Measurements from ENCODE around the gene RUNX2. TPM values are rescaled to one million over a fixed set of nuclear protein-coding genes. Genes with fewer than 3 reads are reported as not detected.

RUNX2 gene
- total RNA-seq, 3 donors from 2014 or later: 2.0 to 4.4 (median 3.4) TPM

DNA sequence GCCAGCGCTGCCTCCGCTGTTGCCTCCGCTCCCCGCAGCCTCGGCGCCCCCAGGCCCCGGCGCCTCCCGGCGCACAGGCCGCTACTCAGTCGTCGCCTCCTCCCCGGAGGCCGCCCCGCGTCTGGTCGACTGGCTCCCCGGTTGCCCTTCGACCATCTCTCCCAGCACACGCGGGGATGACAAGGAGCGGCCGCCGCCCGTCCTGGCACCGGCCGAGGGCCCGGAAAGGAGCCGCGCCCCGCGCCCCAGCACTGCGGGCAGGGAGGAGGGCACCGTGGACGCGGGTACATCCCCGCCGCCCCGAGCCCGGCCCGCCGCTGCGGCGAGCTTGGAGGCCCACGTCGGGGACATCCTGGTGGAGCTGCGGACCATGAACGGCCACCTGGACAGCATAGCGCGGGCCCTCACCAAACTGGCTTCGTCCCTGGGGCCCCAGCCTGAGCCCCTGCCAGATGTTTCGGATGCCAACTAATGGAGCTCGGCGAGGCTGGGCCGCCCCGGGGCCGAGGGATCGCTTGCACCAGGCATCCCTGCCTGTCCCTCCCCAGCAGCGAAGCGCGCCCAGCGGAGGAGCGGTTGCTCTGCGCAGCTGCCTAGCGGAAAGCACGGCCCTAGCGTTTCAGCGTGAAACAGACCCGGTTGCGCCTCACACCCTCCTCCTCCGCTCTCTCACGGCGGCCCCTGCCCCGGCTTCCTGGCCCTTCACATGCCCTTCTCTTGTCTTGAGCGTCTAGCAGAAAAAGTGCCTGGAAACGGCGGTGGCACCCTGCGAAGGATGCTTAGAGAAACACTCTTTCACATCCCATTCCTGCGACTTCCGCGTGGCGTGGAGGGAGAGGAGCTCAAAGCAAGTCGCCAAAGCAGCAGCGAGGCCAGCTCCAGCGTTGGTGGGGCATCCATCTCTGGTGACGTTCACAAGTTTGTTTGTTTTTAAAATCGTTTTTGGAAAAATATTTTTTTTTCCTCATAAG, 335.4 kb downstream of the RUNX2 start:
- Histone ChIP-seq H3K36me3 (ENCODE audit: low read depth) (no peaks in the 10 kb centered on the region), H3K9me3 (no peaks in the 10 kb centered on the region), H3K4me3 (no peak overlapping the region), H3K4me1 (ENCODE audit: low read depth) (peaks cover 3% of the 10 kb centered on the region)
- ATAC-seq (peak; percentile 60), DNase-seq (peak in 2 of 3 donors; percentile 17 to 45)
- intact Hi-C loops (cut with DNase I, micrococcal nuclease): no loop called here
- TF ChIP-seq, protein P1, sequence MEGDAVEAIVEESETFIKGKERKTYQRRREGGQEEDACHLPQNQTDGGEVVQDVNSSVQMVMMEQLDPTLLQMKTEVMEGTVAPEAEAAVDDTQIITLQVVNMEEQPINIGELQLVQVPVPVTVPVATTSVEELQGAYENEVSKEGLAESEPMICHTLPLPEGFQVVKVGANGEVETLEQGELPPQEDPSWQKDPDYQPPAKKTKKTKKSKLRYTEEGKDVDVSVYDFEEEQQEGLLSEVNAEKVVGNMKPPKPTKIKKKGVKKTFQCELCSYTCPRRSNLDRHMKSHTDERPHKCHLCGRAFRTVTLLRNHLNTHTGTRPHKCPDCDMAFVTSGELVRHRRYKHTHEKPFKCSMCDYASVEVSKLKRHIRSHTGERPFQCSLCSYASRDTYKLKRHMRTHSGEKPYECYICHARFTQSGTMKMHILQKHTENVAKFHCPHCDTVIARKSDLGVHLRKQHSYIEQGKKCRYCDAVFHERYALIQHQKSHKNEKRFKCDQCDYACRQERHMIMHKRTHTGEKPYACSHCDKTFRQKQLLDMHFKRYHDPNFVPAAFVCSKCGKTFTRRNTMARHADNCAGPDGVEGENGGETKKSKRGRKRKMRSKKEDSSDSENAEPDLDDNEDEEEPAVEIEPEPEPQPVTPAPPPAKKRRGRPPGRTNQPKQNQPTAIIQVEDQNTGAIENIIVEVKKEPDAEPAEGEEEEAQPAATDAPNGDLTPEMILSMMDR (IDR thresholded peaks at IDR 0.05): no peak

DNA sequence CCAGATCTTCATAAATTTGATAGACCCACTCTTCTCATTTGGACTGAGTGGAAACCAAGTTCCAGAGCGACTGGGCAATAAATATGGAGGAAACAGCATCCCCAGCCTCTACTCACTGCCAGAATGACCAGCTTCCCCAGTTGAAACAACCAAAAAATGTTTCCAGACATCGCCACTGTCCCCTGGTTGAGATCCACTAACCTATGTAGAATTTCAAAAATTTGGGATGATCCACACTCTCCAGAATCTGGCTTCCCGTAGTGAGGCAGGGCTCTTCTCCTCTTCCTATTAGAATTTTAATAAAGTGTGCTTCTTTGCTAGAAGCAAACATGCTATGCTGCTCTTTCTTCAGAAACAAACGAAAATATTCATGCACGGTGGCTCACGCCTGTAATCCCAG, 336.6 kb downstream of the RUNX2 start:
- Histone ChIP-seq H3K9me3 (no peaks in the 10 kb centered on the region), H3K4me3 (no peak overlapping the region), H3K4me1 (ENCODE audit: low read depth) (peaks cover 3% of the 10 kb centered on the region), H3K36me3 (ENCODE audit: low read depth) (no peaks in the 10 kb centered on the region)
- ATAC-seq (no peak), DNase-seq (no peak)
- intact Hi-C loops (cut with DNase I, micrococcal nuclease): no loop called here
- TF ChIP-seq, protein P1 (IDR thresholded peaks at IDR 0.05): no peak

DNA sequence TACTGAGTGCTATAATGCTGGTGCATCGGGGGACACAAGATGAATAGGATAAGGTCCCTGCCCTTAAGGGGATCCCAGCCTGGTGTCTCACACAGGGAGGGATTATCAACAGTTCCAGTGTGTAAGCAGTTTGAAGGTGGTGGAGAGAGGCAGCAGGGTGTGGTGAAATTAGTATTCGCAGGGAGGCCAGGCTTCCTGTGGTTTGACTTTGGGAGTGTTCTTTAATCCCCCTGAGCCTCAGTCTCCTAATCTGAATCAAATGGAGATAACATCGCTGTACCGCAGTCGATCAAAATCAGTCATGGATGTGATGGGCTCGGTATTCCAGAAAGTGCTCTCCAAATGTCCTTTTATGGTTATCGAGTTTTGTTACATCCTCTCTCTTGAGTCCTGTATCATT, 337.7 kb downstream of the RUNX2 start:
- TF ChIP-seq, protein P1 (IDR thresholded peaks at IDR 0.05): no peak
- ATAC-seq (no peak), DNase-seq (no peak)
- Histone ChIP-seq H3K36me3 (ENCODE audit: low read depth) (no peaks in the 10 kb centered on the region), H3K4me1 (ENCODE audit: low read depth) (peaks cover 3% of the 10 kb centered on the region), H3K9me3 (no peaks in the 10 kb centered on the region), H3K4me3 (no peak overlapping the region)
- intact Hi-C loops (cut with DNase I, micrococcal nuclease): no loop called here

DNA sequence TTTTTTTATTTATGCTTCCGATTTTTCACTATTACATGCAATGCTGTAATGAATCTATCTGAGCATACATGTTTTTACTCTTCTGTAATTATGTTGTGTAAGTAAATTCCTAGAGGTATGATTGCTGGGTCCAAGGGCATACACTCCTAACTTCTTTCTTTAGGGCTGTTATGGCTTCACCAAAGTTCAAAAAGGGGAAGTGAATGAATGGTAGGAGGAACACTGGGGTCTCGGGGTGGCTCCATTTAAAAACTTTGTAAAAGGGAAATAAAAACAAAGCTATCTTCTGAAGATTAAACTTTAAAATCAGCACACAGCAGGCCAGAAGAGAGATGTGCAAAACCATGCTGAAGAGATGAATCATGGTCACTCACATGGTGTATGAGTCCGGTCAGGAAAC, 338.7 kb downstream of the RUNX2 start:
- no peaks in the 10 kb centered on the region for H3K36me3 ChIP-seq (ENCODE audit: low read depth)
- H3K4me3 ChIP-seq: no peak overlapping the region

DNA sequence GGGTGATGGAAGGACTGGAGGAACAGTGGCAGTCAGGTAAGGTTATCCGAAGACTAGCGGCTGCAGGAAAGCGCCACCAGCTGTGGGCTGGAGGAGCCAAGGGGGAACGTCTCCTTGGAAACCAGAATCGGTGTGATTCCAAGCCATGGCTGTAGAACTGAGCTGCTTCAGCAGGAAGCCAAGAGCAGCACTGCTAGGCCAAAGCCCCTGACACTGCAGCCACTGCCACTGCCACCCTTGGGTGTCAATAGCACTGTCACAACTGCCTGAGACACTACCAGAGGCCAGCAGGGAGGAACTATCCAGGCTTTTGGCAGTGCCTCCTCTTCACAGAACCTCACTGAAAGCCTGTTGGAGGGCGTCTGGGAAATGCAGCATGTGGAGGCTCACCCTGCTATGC, 339.2 kb downstream of the RUNX2 start:
- TF ChIP-seq, protein P1 (IDR thresholded peaks at IDR 0.05): no peak
- no peaks in the 10 kb centered on the region for H3K9me3 ChIP-seq
- no peaks in the 10 kb centered on the region for H3K36me3 ChIP-seq (ENCODE audit: low read depth)
- peaks cover 3% of the 10 kb centered on the region for H3K4me1 ChIP-seq (ENCODE audit: low read depth)
- no peak for DNase-seq
- H3K4me3 ChIP-seq: no peak overlapping the region
- no peak for ATAC-seq
- intact Hi-C loops (cut with DNase I, micrococcal nuclease): no loop called here

More for the DNA sequence above, 338.7 kb downstream of the RUNX2 start:
- DNase-seq (no peak), ATAC-seq (no peak)
- intact Hi-C loops (cut with DNase I, micrococcal nuclease): no loop called here
- peaks cover 3% of the 10 kb centered on the region for H3K4me1 ChIP-seq (ENCODE audit: low read depth)
- no peaks in the 10 kb centered on the region for H3K9me3 ChIP-seq
- TF ChIP-seq, protein P1 (IDR thresholded peaks at IDR 0.05): no peak
